ENCODE measurements around the gene MUTYH. TPM values are rescaled to one million over a fixed set of nuclear protein-coding genes. Genes with fewer than 3 reads are reported as not detected.

Gene MUTYH
- total and polyA plus RNA-seq, 11 donors, result 4.4 to 11.9 (median 7.0) TPM

- TF ChIP-seq CTCF (IDR thresholded peaks at IDR 0.05), result no peak
- TF ChIP-seq POLR2A (IDR thresholded peaks at IDR 0.05), result no peak
- H3K27ac ChIP-seq, result peak overlapping the region; percentile 18 to 76 (median 66)
- no peak overlapping the region for H3K4me3 ChIP-seq
- peaks cover 0 to 30% (median 22%) of the 10 kb centered on the region in 9 donors for H3K36me3 ChIP-seq
- DNase-seq, result no peak
- peaks cover 11 to 26% (median 18%) of the 10 kb centered on the region in 12 donors for H3K4me1 ChIP-seq
- H3K27me3 ChIP-seq, result no peaks in the 10 kb centered on the region
- ATAC-seq, result peak in 3 of 4 donors; percentile 9 to 30 (median 25)
- intact Hi-C loops (cut with DNase I), result no loop called here
- 21 to 27% (median 22%) methylated on average over 1 of the region's 1 CpG for WGBS, 4 donors
- no peaks in the 10 kb centered on the region for H3K9me3 ChIP-seq
Measured at GRCh38 chr1:45348609-45348965, 8.3 kb upstream of the MUTYH start.

- H3K4me1 ChIP-seq, result peaks cover 11 to 26% (median 18%) of the 10 kb centered on the region in 12 donors
- ATAC-seq (no peak), DNase-seq (no peak)
- WGBS, 4 donors, result 92 to 100% (median 97%) methylated on average over 2 of the region's 2 CpGs
- peak overlapping the region; percentile 18 to 76 (median 62) for H3K27ac ChIP-seq
- no peak overlapping the region for H3K4me3 ChIP-seq
- no peak for TF ChIP-seq CTCF (IDR thresholded peaks at IDR 0.05)
- TF ChIP-seq POLR2A (IDR thresholded peaks at IDR 0.05), result no peak
- no peaks in the 10 kb centered on the region for H3K27me3 ChIP-seq
- no peaks in the 10 kb centered on the region for H3K9me3 ChIP-seq
- peaks cover 0 to 35% (median 27%) of the 10 kb centered on the region in 9 donors for H3K36me3 ChIP-seq
- intact Hi-C loops (cut with DNase I), result no loop called here
Measured at GRCh38 chr1:45348020-45348419, 7.8 kb upstream of the MUTYH start.

- 93 to 98% (median 95%) methylated on average over 2 of the region's 2 CpGs for WGBS, 4 donors
- H3K36me3 ChIP-seq, result peaks cover 0 to 51% (median 42%) of the 10 kb centered on the region in 9 donors
- peaks cover 11 to 32% (median 24%) of the 10 kb centered on the region in 12 donors for H3K4me1 ChIP-seq
- H3K27me3 ChIP-seq, result no peaks in the 10 kb centered on the region
- DNase-seq (no peak), ATAC-seq (no peak)
- H3K9me3 ChIP-seq, result no peaks in the 10 kb centered on the region
- no peak overlapping the region for H3K27ac ChIP-seq
- no peak overlapping the region for H3K4me3 ChIP-seq
- TF ChIP-seq POLR2A (IDR thresholded peaks at IDR 0.05), result no peak
- no peak for TF ChIP-seq CTCF (IDR thresholded peaks at IDR 0.05)
- intact Hi-C loops (cut with DNase I), result no loop called here
Measured at GRCh38 chr1:45346473-45346872, 6.2 kb upstream of the MUTYH start.

GRCh38 chr1:45345014-45345413 lies 4.8 kb upstream of the MUTYH start:
- DNase-seq (no peak), ATAC-seq (no peak)
- Histone ChIP-seq H3K27ac (no peak overlapping the region), H3K27me3 (no peaks in the 10 kb centered on the region), H3K9me3 (no peaks in the 10 kb centered on the region), H3K4me3 (no peak overlapping the region), H3K36me3 (peaks cover 0 to 53% (median 42%) of the 10 kb centered on the region in 9 donors), H3K4me1 (peaks cover 11 to 39% (median 34%) of the 10 kb centered on the region in 12 donors)
- intact Hi-C loops (cut with DNase I), result no loop called here
- WGBS, 4 donors, result 91 to 96% (median 95%) methylated on average over 11 to 13 of the region's 13 CpGs
- TF ChIP-seq POLR2A (IDR thresholded peaks at IDR 0.05) (no peak), CTCF (IDR thresholded peaks at IDR 0.05) (no peak)
